ENCODE data around the gene CDK10. TPM values are rescaled to one million over a fixed set of nuclear protein-coding genes. Genes with fewer than 3 reads are reported as not detected.

CDK10 gene
- total and polyA plus RNA-seq, 9 of the 15 experiments (the other 6 are each of a cell fraction or from before 2014, with no cell fraction given), result 2.0 to 85.1 (median 40.1) TPM

- TF ChIP-seq ZBTB49 (CRISPR knock-in tag; IDR thresholded peaks at IDR 0.05; ENCODE audit: borderline replicate concordance) (no peak), NR3C1 (CRISPR knock-in tag; IDR thresholded peaks at IDR 0.05) (peak; percentile 89), ZNF224 (CRISPR knock-in tag; IDR thresholded peaks at IDR 0.05) (no peak), ZNF324 (CRISPR knock-in tag; IDR thresholded peaks at IDR 0.05) (no peak), MYNN (IDR thresholded peaks at IDR 0.05) (no peak), MYNN (CRISPR knock-in tag; IDR thresholded peaks at IDR 0.05) (no peak), MCM3 (IDR thresholded peaks at IDR 0.05) (no peak), ZFP30 (CRISPR knock-in tag; IDR thresholded peaks at IDR 0.05; ENCODE audit: borderline replicate concordance) (no peak), DEAF1 (CRISPR knock-in tag; IDR thresholded peaks at IDR 0.05) (no peak), KLF16 (IDR thresholded peaks at IDR 0.05) (no peak), PATZ1 (CRISPR knock-in tag; IDR thresholded peaks at IDR 0.05; ENCODE audit: borderline replicate concordance) (no peak), ZNF12 (CRISPR knock-in tag; IDR thresholded peaks at IDR 0.05) (no peak), ZNF639 (CRISPR knock-in tag; conservative IDR thresholded peaks at IDR 0.05 in 1 of 2, IDR thresholded peaks at IDR 0.05 in 1 of 2) (0 out of 4 replicates have a peak, but pooled peaks of 1 of the 2 experiments have one; percentile 49), ZNF79 (CRISPR knock-in tag; IDR thresholded peaks at IDR 0.05; ENCODE audit: low read depth) (no peak), BRD9 (IDR thresholded peaks at IDR 0.05; ENCODE audit: low read depth, partially characterized antibody) (no peak), RBBP5 (IDR thresholded peaks at IDR 0.05; ENCODE audit: borderline replicate concordance, insufficient read depth, low read length, poor library complexity, severe bottlenecking) (no peak), CSDE1 (IDR thresholded peaks at IDR 0.05) (no peak), CHAMP1 (IDR thresholded peaks at IDR 0.05) (no peak)
Measured at GRCh38 chr16:89700649-89701424, 14.3 kb downstream of the CDK10 start (continued).
